ENCODE measurements around the gene MASTL. TPM values are rescaled to one million over a fixed set of nuclear protein-coding genes. Genes with fewer than 3 reads are reported as not detected.

MASTL gene
- total RNA-seq, 1 experiment from 2014 or later, result 44.4 TPM

- H3K36me3 ChIP-seq (ENCODE audit: insufficient read depth, low read length, poor library complexity, severe bottlenecking), result peaks cover 52% of the 10 kb centered on the region
- H3K27ac ChIP-seq (ENCODE audit: low read depth, low read length, poor library complexity, severe bottlenecking), result no peak overlapping the region
- H3K4me1 ChIP-seq (ENCODE audit: insufficient read depth, low read length, poor library complexity, severe bottlenecking), result no peaks in the 10 kb centered on the region
- CTCF ChIA-PET, result no interaction called here
- H3K4me3 ChIP-seq (ENCODE audit: low read depth, low read length, poor library complexity, severe bottlenecking), result no peak overlapping the region
- no peaks in the 10 kb centered on the region for H3K9me3 ChIP-seq (ENCODE audit: low read depth, low read length, poor library complexity, severe bottlenecking)
- no peak for DNase-seq (ENCODE audit: low spot score)
- POLR2A ChIA-PET (ENCODE audit: low non-redundant PET), result no interaction called here
- H3K27me3 ChIP-seq (replicated peaks; ENCODE audit: insufficient read depth, low read depth, low read length, poor library complexity), result no peaks in the 10 kb centered on the region
- intact Hi-C loops (cut with micrococcal nuclease; ENCODE audit: unreplicated experiment), result no loop called here
- BruUV-seq (replicated peaks), result no TSS peak
- no peak for TF ChIP-seq EZH2 (IDR thresholded peaks at IDR 0.05; ENCODE audit: borderline replicate concordance, low read depth, low read length, poor library complexity, severe bottlenecking)
- TF ChIP-seq, protein P1, sequence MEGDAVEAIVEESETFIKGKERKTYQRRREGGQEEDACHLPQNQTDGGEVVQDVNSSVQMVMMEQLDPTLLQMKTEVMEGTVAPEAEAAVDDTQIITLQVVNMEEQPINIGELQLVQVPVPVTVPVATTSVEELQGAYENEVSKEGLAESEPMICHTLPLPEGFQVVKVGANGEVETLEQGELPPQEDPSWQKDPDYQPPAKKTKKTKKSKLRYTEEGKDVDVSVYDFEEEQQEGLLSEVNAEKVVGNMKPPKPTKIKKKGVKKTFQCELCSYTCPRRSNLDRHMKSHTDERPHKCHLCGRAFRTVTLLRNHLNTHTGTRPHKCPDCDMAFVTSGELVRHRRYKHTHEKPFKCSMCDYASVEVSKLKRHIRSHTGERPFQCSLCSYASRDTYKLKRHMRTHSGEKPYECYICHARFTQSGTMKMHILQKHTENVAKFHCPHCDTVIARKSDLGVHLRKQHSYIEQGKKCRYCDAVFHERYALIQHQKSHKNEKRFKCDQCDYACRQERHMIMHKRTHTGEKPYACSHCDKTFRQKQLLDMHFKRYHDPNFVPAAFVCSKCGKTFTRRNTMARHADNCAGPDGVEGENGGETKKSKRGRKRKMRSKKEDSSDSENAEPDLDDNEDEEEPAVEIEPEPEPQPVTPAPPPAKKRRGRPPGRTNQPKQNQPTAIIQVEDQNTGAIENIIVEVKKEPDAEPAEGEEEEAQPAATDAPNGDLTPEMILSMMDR (conservative IDR thresholded peaks at IDR 0.05; ENCODE audit: low read depth, low read length), result no peak
These were observed 16.9 kb upstream of the MASTL start for GRCh38 chr10:27138277-27138676.

GRCh38 chr10:27143686-27144085 is 11.5 kb upstream of the MASTL start:
- no peak for DNase-seq (ENCODE audit: low spot score)
- Histone ChIP-seq H3K4me1 (ENCODE audit: insufficient read depth, low read length, poor library complexity, severe bottlenecking) (no peaks in the 10 kb centered on the region), H3K27me3 (replicated peaks; ENCODE audit: insufficient read depth, low read depth, low read length, poor library complexity) (no peaks in the 10 kb centered on the region), H3K9me3 (ENCODE audit: low read depth, low read length, poor library complexity, severe bottlenecking) (no peaks in the 10 kb centered on the region), H3K36me3 (ENCODE audit: insufficient read depth, low read length, poor library complexity, severe bottlenecking) (peaks cover 78% of the 10 kb centered on the region), H3K27ac (ENCODE audit: low read depth, low read length, poor library complexity, severe bottlenecking) (no peak overlapping the region), H3K4me3 (ENCODE audit: low read depth, low read length, poor library complexity, severe bottlenecking) (no peak overlapping the region)
- CTCF ChIA-PET, result no interaction called here
- no TSS peak for BruUV-seq (replicated peaks)
- POLR2A ChIA-PET (ENCODE audit: low non-redundant PET), result interaction anchor here (0.7 kb wide), 1 partner anchor 64 kb away, joined by 10 read pairs; no protein-coding TSS in a partner anchor
- TF ChIP-seq EZH2 (IDR thresholded peaks at IDR 0.05; ENCODE audit: borderline replicate concordance, low read depth, low read length, poor library complexity, severe bottlenecking), result no peak
- TF ChIP-seq, protein P1 (conservative IDR thresholded peaks at IDR 0.05; ENCODE audit: low read depth, low read length), result no peak
- intact Hi-C loops (cut with micrococcal nuclease; ENCODE audit: unreplicated experiment), result no loop called here

GRCh38 chr10:27145937-27146336 is 9.2 kb upstream of the MASTL start:
- H3K4me3 ChIP-seq (ENCODE audit: low read depth, low read length, poor library complexity, severe bottlenecking), result no peak overlapping the region
- no peak for DNase-seq (ENCODE audit: low spot score)
- peaks cover 73% of the 10 kb centered on the region for H3K36me3 ChIP-seq (ENCODE audit: insufficient read depth, low read length, poor library complexity, severe bottlenecking)
- intact Hi-C loops (cut with micrococcal nuclease; ENCODE audit: unreplicated experiment), result no loop called here
- H3K27ac ChIP-seq (ENCODE audit: low read depth, low read length, poor library complexity, severe bottlenecking), result no peak overlapping the region
- TF ChIP-seq EZH2 (IDR thresholded peaks at IDR 0.05; ENCODE audit: borderline replicate concordance, low read depth, low read length, poor library complexity, severe bottlenecking), result no peak
- POLR2A ChIA-PET (ENCODE audit: low non-redundant PET), result interaction anchor here (0.7 kb wide), 1 partner anchor 57 kb away, joined by 3 read pairs; no protein-coding TSS in a partner anchor
- CTCF ChIA-PET, result no interaction called here
- no peaks in the 10 kb centered on the region for H3K4me1 ChIP-seq (ENCODE audit: insufficient read depth, low read length, poor library complexity, severe bottlenecking)
- no peaks in the 10 kb centered on the region for H3K9me3 ChIP-seq (ENCODE audit: low read depth, low read length, poor library complexity, severe bottlenecking)
- H3K27me3 ChIP-seq (replicated peaks; ENCODE audit: insufficient read depth, low read depth, low read length, poor library complexity), result no peaks in the 10 kb centered on the region
- no TSS peak for BruUV-seq (replicated peaks)

DNA sequence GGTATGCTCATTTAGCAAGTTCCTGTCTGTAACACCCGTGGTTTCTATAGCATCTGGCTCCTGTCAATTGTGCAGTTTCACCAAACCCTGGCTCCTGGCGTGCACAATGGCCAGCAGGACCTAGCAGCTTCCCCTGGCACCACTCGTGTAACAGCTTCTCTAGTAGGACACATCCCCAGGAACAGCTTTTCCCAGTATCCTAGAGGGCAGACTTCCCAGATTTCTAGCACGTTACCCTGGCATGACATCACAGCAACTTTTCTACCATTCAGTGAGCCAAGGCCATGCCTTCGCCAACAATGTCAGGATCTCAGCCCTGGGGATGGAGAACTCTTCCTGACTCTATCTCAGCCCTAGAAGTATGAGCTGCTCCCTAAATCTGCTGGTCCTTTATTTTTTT is 7.5 kb upstream of the MASTL start:
- no peaks in the 10 kb centered on the region for H3K9me3 ChIP-seq (ENCODE audit: low read depth, low read length, poor library complexity, severe bottlenecking)
- intact Hi-C loops (cut with micrococcal nuclease; ENCODE audit: unreplicated experiment), result no loop called here
- no peak overlapping the region for H3K4me3 ChIP-seq (ENCODE audit: low read depth, low read length, poor library complexity, severe bottlenecking)
- DNase-seq (ENCODE audit: low spot score), result no peak
- ChIA-PET POLR2A (ENCODE audit: low non-redundant PET) (no interaction called here), CTCF (no interaction called here)
- H3K27ac ChIP-seq (ENCODE audit: low read depth, low read length, poor library complexity, severe bottlenecking), result no peak overlapping the region
- peaks cover 60% of the 10 kb centered on the region for H3K36me3 ChIP-seq (ENCODE audit: insufficient read depth, low read length, poor library complexity, severe bottlenecking)
- H3K4me1 ChIP-seq (ENCODE audit: insufficient read depth, low read length, poor library complexity, severe bottlenecking), result peaks cover 6% of the 10 kb centered on the region
- no TSS peak for BruUV-seq (replicated peaks)
- no peaks in the 10 kb centered on the region for H3K27me3 ChIP-seq (replicated peaks; ENCODE audit: insufficient read depth, low read depth, low read length, poor library complexity)
- TF ChIP-seq, protein P1 (conservative IDR thresholded peaks at IDR 0.05; ENCODE audit: low read depth, low read length), result no peak
- no peak for TF ChIP-seq EZH2 (IDR thresholded peaks at IDR 0.05; ENCODE audit: borderline replicate concordance, low read depth, low read length, poor library complexity, severe bottlenecking)
